IMR-90 (cell line): ENCODE measurements around the gene WDR70. TPM values are rescaled to one million over a fixed set of nuclear protein-coding genes. Genes with fewer than 3 reads are reported as not detected.

Experiments used
- ATAC-seq: fragments of 200-7000 bp; cut with Tn5 transposase; 2 replicates; pipeline ENCODE4 v1.9.1; 2020; ENCODE audit warnings: low read depth, mild to moderate bottlenecking, moderate library complexity
- BruUV-seq: library from RNA; stranded (reverse); fragments of 400-500 nt; replicated peaks from 2 replicates; lab custom pipeline; 2021; lab: Mats Ljungman, UMichigan
- CTCF ChIA-PET: fragments of 300-600 bp; formaldehyde crosslinking; extraction: SDS; loops from one replicate; lab custom pipeline; 2021; ENCODE audit warnings: antibody characterized with exemption; lab: Yijun Ruan, JAX
- POLR2A ChIA-PET: fragments of 300-600 bp; sonication (Branson Sonifier 250); formaldehyde crosslinking; loops from one replicate; lab custom pipeline; 2022; ENCODE audit warnings: antibody characterized with exemption; ENCODE audit not compliant: unreplicated experiment; lab: Charles Lee
- DNase-seq: peaks from one replicate; pipeline ENCODE4 v3.0.0; 2013
- H2AFZ ChIP-seq: replicated peaks from 2 replicates; pipeline ENCODE3; 2013; ENCODE audit warnings: low read length, mild to moderate bottlenecking; ENCODE audit not compliant: poor library complexity
- H2AK5ac ChIP-seq: 2 replicates; pipeline ENCODE4 v1.6.1; 2013; ENCODE audit warnings: low read depth, low read length, inconsistent platforms
- H2AK9ac ChIP-seq: replicated peaks from 2 replicates; pipeline ENCODE3; 2013; ENCODE audit warnings: mild to moderate bottlenecking, low read depth, low read length, moderate library complexity; ENCODE audit not compliant: poor library complexity
- H2BK120ac ChIP-seq: 2 replicates; pipeline ENCODE4 v1.6.1; 2013; ENCODE audit warnings: low read depth, low read length, inconsistent platforms
- H2BK15ac ChIP-seq: 3 replicates; pipeline ENCODE4 v1.6.1; 2013; ENCODE audit warnings: low read depth, low read length, inconsistent platforms
- H2BK20ac ChIP-seq: 2 replicates; pipeline ENCODE4 v1.6.1; 2013; ENCODE audit warnings: low read depth, mild to moderate bottlenecking, inconsistent platforms, low read length, moderate library complexity
- H2BK5ac ChIP-seq: 2 replicates; pipeline ENCODE4 v1.6.1; 2013; ENCODE audit warnings: mild to moderate bottlenecking, low read depth, low read length, inconsistent platforms; ENCODE audit not compliant: poor library complexity, severe bottlenecking
- H3K14ac ChIP-seq: replicated peaks from 2 replicates; pipeline ENCODE4 v1.6.1; 2013; ENCODE audit warnings: low read depth, low read length, inconsistent platforms
- H3K18ac ChIP-seq: 2 replicates; pipeline ENCODE4 v1.6.1; 2013; ENCODE audit warnings: low read depth, low read length, control low read depth
- H3K23ac ChIP-seq: 2 replicates; pipeline ENCODE4 v1.6.1; 2013; ENCODE audit warnings: low read depth, low read length, inconsistent platforms
- H3K27ac ChIP-seq: 2 replicates; pipeline ENCODE4 v1.5.1; 2013; ENCODE audit warnings: mild to moderate bottlenecking, control low read depth, low read length; ENCODE audit not compliant: insufficient read depth
- H3K27me3 ChIP-seq: 2 replicates; pipeline ENCODE4 v1.6.1; 2013; ENCODE audit warnings: low read length; ENCODE audit not compliant: control insufficient read depth, insufficient read depth
- H3K36me3 ChIP-seq: 2 replicates; pipeline ENCODE4 v1.6.1; 2013; ENCODE audit warnings: low read length, mixed read lengths; ENCODE audit not compliant: control insufficient read depth, insufficient read depth
- H3K4ac ChIP-seq: 2 replicates; pipeline ENCODE4 v1.6.1; 2013; ENCODE audit warnings: low read depth, low read length, inconsistent platforms
- H3K4me1 ChIP-seq: 2 replicates; pipeline ENCODE4 v1.6.1; 2013; ENCODE audit warnings: low read length, mixed read lengths; ENCODE audit not compliant: control insufficient read depth, insufficient read depth
- H3K4me2 ChIP-seq: 2 replicates; pipeline ENCODE4 v1.6.1; 2013; ENCODE audit warnings: low read depth, mild to moderate bottlenecking, control low read depth, low read length, moderate library complexity
- H3K4me3 ChIP-seq: 2 replicates; pipeline ENCODE4 v1.5.1; 2013; ENCODE audit warnings: low read depth, mild to moderate bottlenecking, control low read depth, low read length, moderate library complexity; ENCODE audit not compliant: insufficient read depth
- H3K56ac ChIP-seq: 2 replicates; pipeline ENCODE4 v1.6.1; 2013; ENCODE audit warnings: low read length, inconsistent platforms; ENCODE audit not compliant: insufficient read depth; ENCODE audit errors: extremely low read depth
- H3K79me1 ChIP-seq, 2 experiments: 2 replicates each; pipeline ENCODE4 v1.6.1; 2013; ENCODE audit warnings: low read length in 2 of 2, inconsistent platforms in 1 of 2, low read depth in 1 of 2
- H3K9ac ChIP-seq: 2 replicates; pipeline ENCODE4 v1.6.1; 2013; ENCODE audit warnings: low read depth, low read length, control low read depth
- H3K9me1 ChIP-seq: 2 replicates; pipeline ENCODE4 v1.6.1; 2013; ENCODE audit warnings: low read length, inconsistent platforms; ENCODE audit not compliant: insufficient read depth
- H3K9me3 ChIP-seq: 2 replicates; pipeline ENCODE4 v1.6.1; 2013; ENCODE audit warnings: low read length; ENCODE audit not compliant: control insufficient read depth, insufficient read depth
- H4K20me1 ChIP-seq: 2 replicates; pipeline ENCODE4 v1.6.1; 2013; ENCODE audit warnings: low read length, inconsistent platforms; ENCODE audit not compliant: insufficient read depth
- H4K5ac ChIP-seq: 2 replicates; pipeline ENCODE4 v1.6.1; 2013; ENCODE audit warnings: mild to moderate bottlenecking, low read depth, low read length, control low read depth
- H4K8ac ChIP-seq, 2 experiments: 2 replicates each; pipeline ENCODE4 v1.6.1; 2013; ENCODE audit warnings: low read depth in 2 of 2, low read length in 2 of 2, control low read depth in 1 of 2, inconsistent platforms in 1 of 2
- H4K91ac ChIP-seq: 2 replicates; pipeline ENCODE4 v1.6.1; 2013; ENCODE audit warnings: low read depth, low read length, inconsistent platforms; ENCODE audit not compliant: insufficient read depth
- BHLHE40 ChIP-seq: fragments of 150-350 bp; IDR thresholded peaks from 2 replicates; pipeline ENCODE4 v1.6.1; 2016; ENCODE audit warnings: mild to moderate bottlenecking, low read depth, low read length
- CEBPB ChIP-seq: IDR thresholded peaks from 2 replicates; pipeline ENCODE4 v1.6.1; 2012; ENCODE audit warnings: low read depth, low read length, improper control_type of control experiment
- CHD1 ChIP-seq: IDR thresholded peaks from 2 replicates; pipeline ENCODE4 v1.6.1; 2012; ENCODE audit warnings: low read depth, low read length, improper control_type of control experiment
- CTCF ChIP-seq: conservative IDR thresholded peaks from 2 replicates; pipeline ENCODE4 v1.5.1; 2012; ENCODE audit warnings: mild to moderate bottlenecking, low read depth, low read length, improper control_type of control experiment
- ELK1 ChIP-seq: fragments of 150-350 bp; IDR thresholded peaks from 2 replicates; pipeline ENCODE4 v1.6.1; 2016; ENCODE audit warnings: low read depth, mild to moderate bottlenecking, low read length, moderate library complexity, borderline replicate concordance
- FOS ChIP-seq: fragments of 150-350 bp; IDR thresholded peaks from 2 replicates; pipeline ENCODE4 v1.6.1; 2016; ENCODE audit warnings: low read depth, low read length
- MAFK ChIP-seq: IDR thresholded peaks from 2 replicates; pipeline ENCODE4 v1.6.1; 2012; ENCODE audit warnings: low read depth, low read length, improper control_type of control experiment
- MAZ ChIP-seq: IDR thresholded peaks from 2 replicates; pipeline ENCODE4 v1.6.1; 2012; ENCODE audit warnings: low read depth, mild to moderate bottlenecking, low read length, improper control_type of control experiment, moderate library complexity, borderline replicate concordance
- MXI1 ChIP-seq: IDR thresholded peaks from 2 replicates; pipeline ENCODE4 v1.6.1; 2012; ENCODE audit warnings: low read depth, mild to moderate bottlenecking, low read length, moderate library complexity, borderline replicate concordance
- NFE2L2 ChIP-seq: fragments of 150-350 bp; IDR thresholded peaks from 2 replicates; pipeline ENCODE4 v1.6.1; 2016; ENCODE audit warnings: low read depth, mild to moderate bottlenecking, low read length
- POLR2A ChIP-seq: IDR thresholded peaks from 2 replicates; pipeline ENCODE4 v1.6.1; 2012; ENCODE audit warnings: mild to moderate bottlenecking, low read depth, low read length
- RAD21 ChIP-seq: IDR thresholded peaks from 2 replicates; pipeline ENCODE4 v1.6.1; 2012; ENCODE audit warnings: low read length, improper control_type of control experiment
- RCOR1 ChIP-seq: IDR thresholded peaks from 2 replicates; pipeline ENCODE4 v1.6.1; 2012; ENCODE audit warnings: mild to moderate bottlenecking, low read length, improper control_type of control experiment; ENCODE audit not compliant: insufficient replicate concordance
- RFX5 ChIP-seq: IDR thresholded peaks from 2 replicates; pipeline ENCODE4 v1.8.0; 2012; ENCODE audit warnings: low read depth, mild to moderate bottlenecking, low read length, moderate library complexity
- SMC3 ChIP-seq: fragments of 150-350 bp; IDR thresholded peaks from 2 replicates; pipeline ENCODE4 v1.6.1; 2016; ENCODE audit warnings: low read depth, mild to moderate bottlenecking, antibody characterized with exemption, low read length, moderate library complexity
- USF2 ChIP-seq: fragments of 150-350 bp; IDR thresholded peaks from 2 replicates; pipeline ENCODE4 v1.6.1; 2017; ENCODE audit warnings: mild to moderate bottlenecking, antibody characterized with exemption, low read length, low read depth
- WGBS, 2 experiments: methylation state at CpG; one replicate each; pipeline versions ENCODE4 v1.1.5 to v1.1.7; 2013; ENCODE audit warnings: missing lambda C conversion rate in 2 of 2; ENCODE audit not compliant: insufficient read length in 1 of 2; ENCODE audit errors: extremely low coverage in 2 of 2; 5-methylcytosine and 5-hydroxymethylcytosine counted together
- dilution Hi-C: fragments of 300-500 bp; cut with HindIII; formaldehyde crosslinking; loops from one replicate; pipeline ENCODE4 v1.14.3; 2018; ENCODE audit warnings: low sequenced_read_pairs; ENCODE audit not compliant: unreplicated experiment
- in situ Hi-C: fragments of 300-500 bp; cut with MboI; formaldehyde crosslinking; loops from 3 replicates; pipeline ENCODE4 v1.14.3; 2019; ENCODE audit warnings: low sequenced_read_pairs, inconsistent platforms, mixed read lengths
- intact Hi-C: fragments of 100-400 bp; cut with micrococcal nuclease; formaldehyde crosslinking; loops from 2 replicates; pipeline ENCODE4 v1.10.0; 2022
- polyA plus RNA-seq, 3 experiments: library from polyadenylated mRNA; depleted of rRNA; stranded (reverse); fragments of >200 nt; gene quantifications; 2 replicates each; pipeline ENCODE4 v1.2.3, GENCODE V29; 2012; ENCODE audit warnings: low replicate concordance in 1 of 3
- total RNA-seq: library from RNA; depleted of rRNA; stranded (reverse); fragments of >200 nt; gene quantifications from 2 replicates; pipeline ENCODE4 v1.2.3, GENCODE V29; 2012

WDR70 gene
- total and polyA plus RNA-seq, 2 of the 4 experiments (the other 2 are of a cell fraction) = 16.7 to 29.9 TPM

GRCh38 chr5:37667846-37668245, 288.7 kb downstream of the WDR70 start:
- peak overlapping the region; percentile 12; the same call in 1 of the 2 replicates for H4K5ac ChIP-seq
- intact Hi-C loops = no loop called here
- no peak overlapping the region for H3K23ac ChIP-seq
- H4K8ac ChIP-seq = peak overlapping the region in 1 of 2 experiments; percentile 3; a peak in 1 of 4 replicates
- WGBS, 2 experiments = no CpG with 5 or more reads among the region's 1 CpG
- H3K56ac ChIP-seq = no peak overlapping the region
- no peak overlapping the region for H4K91ac ChIP-seq
- peaks cover 8% of the 10 kb centered on the region for H3K4me1 ChIP-seq
- H2BK5ac ChIP-seq = peak overlapping the region; percentile 20
- no peak overlapping the region for H3K27ac ChIP-seq
- ChIA-PET POLR2A (no interaction called here), CTCF (interaction anchor here (0.6 kb wide), 2 partner anchors 57 to 169 kb away, joined by 4 to 5 read pairs; no protein-coding TSS in a partner anchor)
- TF ChIP-seq MXI1 (no peak), RAD21 (no peak), CTCF (no peak), SMC3 (no peak), POLR2A (no peak), MAZ (no peak), CHD1 (no peak), CEBPB (no peak), RCOR1 (no peak), MAFK (no peak), NFE2L2 (no peak), FOS (no peak), RFX5 (no peak), ELK1 (no peak), USF2 (no peak), BHLHE40 (no peak)
- ATAC-seq = no peak
- no peaks in the 10 kb centered on the region for H3K9me3 ChIP-seq
- no peak overlapping the region for H2BK120ac ChIP-seq
- H3K18ac ChIP-seq = peak overlapping the region; percentile 57; the same call in 1 of the 2 replicates
- 0 out of 2 replicates have a peak, but pooled peaks cover 3% of the 10 kb centered on the region for H3K9me1 ChIP-seq
- no peak overlapping the region for H2AK9ac ChIP-seq
- H3K9ac ChIP-seq = no peak overlapping the region
- in situ Hi-C loops = no loop called here
- H3K4me3 ChIP-seq = no peak overlapping the region
- H4K20me1 ChIP-seq = 0 out of 2 replicates have a peak, but pooled peaks cover 3% of the 10 kb centered on the region
- H2BK15ac ChIP-seq = no peak overlapping the region
- DNase-seq = no peak
- dilution Hi-C loops = no loop called here
- H2AFZ ChIP-seq = no peak overlapping the region
- peaks cover 9 to 10% of the 10 kb centered on the region in 2 experiments; a peak in 3 of 4 replicates for H3K79me1 ChIP-seq
- H2BK20ac ChIP-seq = no peak overlapping the region
- no peak overlapping the region for H2AK5ac ChIP-seq
- no peak overlapping the region for H3K14ac ChIP-seq
- no TSS peak for BruUV-seq
- H3K27me3 ChIP-seq = no peaks in the 10 kb centered on the region
- no peak overlapping the region for H3K4ac ChIP-seq
- no peak overlapping the region for H3K4me2 ChIP-seq
- H3K36me3 ChIP-seq = no peaks in the 10 kb centered on the region
